Eye (tissue), 1 donor: Measurements from ENCODE around the gene OR4A47.
"Not testable (repeated sequence)": the region's sequence is repeated elsewhere in the genome, so short reads cannot be mapped to it uniquely, and the experiment has no call there.

Experiments used
- DNase-seq: peaks from one replicate; pipeline ENCODE4 v3.0.0-alpha.2; 2015

OR4A47 gene

DNA sequence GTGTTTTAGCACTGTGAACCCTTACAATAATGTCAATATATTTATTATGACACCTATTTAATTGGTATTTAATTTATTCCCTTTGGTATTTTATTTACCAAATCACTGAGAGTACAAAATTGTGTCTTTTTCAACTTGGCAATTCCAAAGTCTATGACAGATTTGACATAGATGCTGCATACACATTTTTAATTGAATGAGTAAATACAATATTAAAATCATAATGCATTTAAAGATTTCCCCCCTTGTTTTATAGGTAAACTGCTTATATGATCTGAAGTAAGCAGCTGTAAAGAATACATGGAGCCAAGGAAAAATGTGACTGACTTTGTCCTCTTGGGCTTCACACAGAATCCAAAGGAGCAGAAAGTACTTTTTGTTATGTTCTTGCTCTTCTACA is at the start of gene OR4A47:
Gene OR4A47, plus strand, starts transcription at position 301 of the 400 bp plus-strand sequence. Its CDS starts 0 bp downstream, at position 301.
- not testable (repeated sequence) for DNase-seq

GRCh38 chr11:48455909-48456308 is 32.7 kb upstream of the OR4A47 start:
- not testable (repeated sequence) for DNase-seq

- not testable (repeated sequence) for DNase-seq
These were observed 14.6 kb upstream of the OR4A47 start for GRCh38 chr11:48473966-48474365.

GRCh38 chr11:48474703-48475102 is 13.9 kb upstream of the OR4A47 start:
- DNase-seq = not testable (repeated sequence)

GRCh38 chr11:48506169-48506568 is 17.6 kb downstream of the OR4A47 start:
- not testable (repeated sequence) for DNase-seq

DNA sequence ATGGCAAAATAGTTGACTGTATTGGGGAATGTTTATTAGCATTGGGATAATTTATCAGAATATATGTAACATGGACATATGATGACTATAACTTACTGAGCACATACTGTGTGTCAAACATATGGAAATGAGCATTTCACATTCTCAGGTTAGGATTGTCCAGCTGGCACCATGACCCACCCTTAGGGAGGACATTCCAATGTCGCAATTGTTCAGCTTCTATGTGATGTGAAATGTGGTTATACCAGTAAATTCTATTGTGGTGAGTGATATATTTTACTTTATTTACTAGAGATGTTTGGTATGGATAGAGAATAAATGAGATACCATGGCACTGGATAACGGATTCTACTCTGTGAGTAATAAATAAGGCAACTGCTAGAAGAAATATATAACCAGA is 50.4 kb downstream of the OR4A47 start:
- no peak for DNase-seq
